ENCODE data around the gene FAF1.

Gene FAF1

DNA sequence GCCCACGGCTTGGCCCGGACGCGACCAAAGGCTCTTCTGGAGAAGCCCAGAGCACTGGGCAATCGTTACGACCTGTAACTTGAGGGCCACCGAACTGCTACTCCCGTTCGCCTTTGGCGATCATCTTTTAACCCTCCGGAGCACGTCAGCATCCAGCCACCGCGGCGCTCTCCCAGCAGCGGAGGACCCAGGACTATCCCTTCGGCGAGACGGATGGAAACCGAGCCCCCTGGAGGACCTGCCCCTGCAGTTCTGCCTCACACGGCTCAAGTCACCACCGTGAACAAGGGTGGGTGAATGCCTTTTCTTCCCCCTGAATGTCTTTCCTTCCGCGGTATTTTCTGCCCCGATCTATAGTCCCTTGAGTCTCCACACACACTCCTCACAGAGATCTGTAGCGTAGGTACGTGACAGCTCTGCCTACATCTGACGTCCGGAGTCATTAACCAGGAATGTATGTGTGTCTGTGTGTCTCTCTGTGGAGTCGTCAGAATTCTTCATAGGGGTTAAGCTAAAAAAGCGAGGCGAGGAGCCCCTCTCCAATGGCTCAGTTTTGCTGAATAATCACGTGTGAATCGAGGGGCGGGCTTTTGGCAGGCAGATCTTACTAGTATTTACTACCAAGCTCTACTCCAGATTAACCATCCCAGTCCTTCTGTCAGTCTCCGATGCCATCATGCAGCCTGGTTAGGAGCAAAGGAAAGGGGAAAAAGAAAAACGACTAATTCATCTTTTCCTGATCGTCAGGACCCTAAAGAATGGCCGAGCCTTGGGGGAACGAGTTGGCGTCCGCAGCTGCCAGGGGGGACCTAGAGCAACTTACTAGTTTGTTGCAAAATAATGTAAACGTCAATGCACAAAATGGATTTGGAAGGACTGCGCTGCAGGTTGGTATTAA lies 9.8 kb upstream of the FAF1 start, which contains the start of gene CDKN2C:
Gene CDKN2C (plus strand): TSS at position 635 of the 898 bp plus-strand sequence. CDS start 124 bp downstream, at position 759.
- peak within 1 kb of the TSS; percentile 79 for H3K4me3 ChIP-seq (ENCODE audit: low read depth, low read length)
- peak; percentile 77 for DNase-seq (ENCODE audit: low read depth)
- TF ChIP-seq, protein P1, sequence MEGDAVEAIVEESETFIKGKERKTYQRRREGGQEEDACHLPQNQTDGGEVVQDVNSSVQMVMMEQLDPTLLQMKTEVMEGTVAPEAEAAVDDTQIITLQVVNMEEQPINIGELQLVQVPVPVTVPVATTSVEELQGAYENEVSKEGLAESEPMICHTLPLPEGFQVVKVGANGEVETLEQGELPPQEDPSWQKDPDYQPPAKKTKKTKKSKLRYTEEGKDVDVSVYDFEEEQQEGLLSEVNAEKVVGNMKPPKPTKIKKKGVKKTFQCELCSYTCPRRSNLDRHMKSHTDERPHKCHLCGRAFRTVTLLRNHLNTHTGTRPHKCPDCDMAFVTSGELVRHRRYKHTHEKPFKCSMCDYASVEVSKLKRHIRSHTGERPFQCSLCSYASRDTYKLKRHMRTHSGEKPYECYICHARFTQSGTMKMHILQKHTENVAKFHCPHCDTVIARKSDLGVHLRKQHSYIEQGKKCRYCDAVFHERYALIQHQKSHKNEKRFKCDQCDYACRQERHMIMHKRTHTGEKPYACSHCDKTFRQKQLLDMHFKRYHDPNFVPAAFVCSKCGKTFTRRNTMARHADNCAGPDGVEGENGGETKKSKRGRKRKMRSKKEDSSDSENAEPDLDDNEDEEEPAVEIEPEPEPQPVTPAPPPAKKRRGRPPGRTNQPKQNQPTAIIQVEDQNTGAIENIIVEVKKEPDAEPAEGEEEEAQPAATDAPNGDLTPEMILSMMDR (IDR thresholded peaks at IDR 0.05; ENCODE audit: insufficient read depth, low read depth, low read length, missing control alignments) = no peak

DNA sequence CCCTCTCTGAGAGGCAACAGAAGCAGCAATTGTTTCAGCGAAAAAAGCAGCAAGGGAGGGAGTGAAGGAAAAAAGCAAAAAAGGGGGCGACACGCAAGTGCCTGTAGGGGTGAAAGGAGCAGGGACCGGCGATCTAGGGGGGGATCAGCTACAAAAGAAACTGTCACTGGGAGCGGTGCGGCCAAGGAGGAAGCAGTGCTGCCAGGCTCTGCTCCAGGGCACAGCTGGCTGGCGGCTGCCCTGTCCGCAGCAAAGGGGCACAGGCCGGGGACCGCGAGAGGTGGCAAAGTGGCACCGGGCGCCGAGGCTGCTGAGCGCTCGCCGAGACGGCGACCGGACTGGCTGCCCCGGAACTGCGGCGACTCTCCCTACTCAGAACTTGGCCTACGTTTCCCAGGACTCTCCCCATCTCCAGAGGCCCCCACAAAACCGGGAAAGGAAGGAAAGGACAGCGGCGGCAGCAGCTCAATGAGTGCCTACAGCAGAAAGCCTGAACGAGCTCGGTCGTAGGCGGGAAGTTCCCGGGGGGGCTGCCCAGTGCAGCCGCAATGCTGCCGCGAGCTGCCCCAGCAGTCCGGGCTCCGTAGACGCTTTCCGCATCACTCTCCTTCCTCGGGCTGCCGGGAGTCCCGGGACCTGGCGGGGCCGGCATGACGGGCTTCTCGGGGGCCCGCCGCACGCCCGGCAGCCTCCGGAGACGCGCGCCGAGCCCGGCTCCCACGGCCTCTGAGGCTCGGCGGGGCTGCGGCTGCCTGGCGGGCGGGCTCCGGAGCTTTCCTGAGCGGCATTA lies 8.9 kb upstream of the FAF1 start:
- TF ChIP-seq, protein P1 (IDR thresholded peaks at IDR 0.05; ENCODE audit: insufficient read depth, low read depth, low read length, missing control alignments) = no peak
- peak; percentile 73 for DNase-seq (ENCODE audit: low read depth)
- peak overlapping the region; percentile 79 for H3K4me3 ChIP-seq (ENCODE audit: low read depth, low read length)

DNA sequence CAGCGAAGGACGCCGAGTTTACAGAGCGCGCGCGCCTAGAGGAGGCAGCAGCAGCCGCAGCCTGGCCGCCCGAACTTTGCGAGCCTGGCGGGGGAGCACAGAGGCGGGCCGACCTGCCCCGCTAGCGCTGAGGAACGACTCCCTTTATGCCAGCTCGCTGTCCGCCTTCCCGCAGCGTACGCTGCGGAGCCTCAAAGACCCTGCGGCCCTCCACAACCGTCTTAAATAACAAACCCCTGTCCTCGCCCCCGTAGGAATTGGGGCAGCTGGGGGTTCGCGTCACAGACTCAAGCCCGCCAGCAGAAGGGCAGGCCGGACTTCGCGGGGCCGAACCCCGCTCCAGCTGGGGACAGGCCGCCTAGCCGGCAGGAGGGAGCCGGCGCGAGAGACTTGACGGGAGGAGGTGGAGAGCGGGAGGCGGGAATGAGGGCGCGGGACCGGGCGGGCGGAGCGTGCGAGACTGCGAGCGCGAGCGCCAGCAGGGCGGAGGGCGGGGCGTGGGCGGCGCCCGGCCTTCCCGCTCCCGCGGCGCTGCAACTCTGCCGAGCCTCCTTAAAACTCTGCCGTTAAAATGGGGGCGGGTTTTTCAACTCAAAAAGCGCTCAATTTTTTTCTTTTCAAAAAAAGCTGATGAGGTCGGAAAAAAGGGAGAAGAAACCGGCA lies 8.2 kb upstream of the FAF1 start:
- H3K4me3 ChIP-seq (ENCODE audit: low read depth, low read length) = peak overlapping the region; percentile 79
- TF ChIP-seq, protein P1 (IDR thresholded peaks at IDR 0.05; ENCODE audit: insufficient read depth, low read depth, low read length, missing control alignments) = peak; percentile 35
- peak; percentile 94 for DNase-seq (ENCODE audit: low read depth)

DNA sequence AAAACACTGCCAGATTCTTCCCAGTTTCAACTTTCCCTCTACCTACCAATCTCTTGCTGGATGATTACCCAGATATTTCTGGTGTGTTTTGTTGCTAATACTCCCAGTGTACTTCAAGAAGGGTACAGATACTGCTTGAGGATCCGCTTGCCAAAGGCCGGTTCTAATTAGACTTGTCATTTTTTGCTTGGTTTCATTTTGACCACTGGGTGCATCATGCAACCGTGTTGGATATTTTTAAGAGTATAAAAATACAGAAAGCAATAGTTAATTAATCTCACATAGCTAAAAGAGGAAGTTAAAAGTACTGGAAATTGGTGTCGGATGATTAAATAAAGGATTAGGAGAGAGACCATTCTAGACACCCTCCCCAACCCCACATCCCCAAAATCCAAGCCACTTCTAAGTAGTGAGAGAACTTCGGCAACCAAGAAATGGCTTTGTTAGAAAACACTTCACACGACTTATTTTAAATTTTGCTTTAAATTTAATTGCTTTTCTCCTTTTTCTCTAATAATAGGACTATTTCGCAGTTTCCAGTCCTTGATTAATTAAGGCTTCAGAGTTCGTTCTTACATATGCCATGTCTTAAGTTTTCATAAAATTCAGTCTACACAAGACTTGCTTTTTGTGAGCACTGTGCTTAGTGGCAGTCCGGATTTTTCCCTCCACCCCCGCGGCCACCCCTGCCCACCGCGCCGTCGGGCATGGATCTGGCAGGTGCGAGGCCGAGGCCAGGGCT lies 7.5 kb upstream of the FAF1 start:
- TF ChIP-seq, protein P1 (IDR thresholded peaks at IDR 0.05; ENCODE audit: insufficient read depth, low read depth, low read length, missing control alignments) = no peak
- peak; percentile 61 for DNase-seq (ENCODE audit: low read depth)
- H3K4me3 ChIP-seq (ENCODE audit: low read depth, low read length) = peak overlapping the region; percentile 79

DNA sequence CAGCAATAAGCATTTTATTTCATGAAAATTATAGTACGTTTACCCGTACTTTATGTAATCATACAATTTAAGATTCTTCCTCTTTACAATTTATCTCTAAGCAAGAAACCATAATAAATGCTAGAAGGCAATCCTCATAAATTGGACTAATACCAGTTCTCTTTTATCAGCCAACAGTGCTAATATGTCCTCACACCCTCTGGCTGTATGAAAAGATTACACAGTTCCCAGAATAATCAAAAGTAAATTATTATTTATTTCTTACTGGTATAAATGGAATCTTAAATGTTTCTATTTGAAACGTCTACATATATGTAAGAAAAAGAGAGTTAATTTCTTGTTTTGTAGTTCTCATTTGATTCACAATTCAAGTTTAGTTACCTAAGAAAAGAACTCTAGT lies 6.9 kb upstream of the FAF1 start:
- H3K4me3 ChIP-seq (ENCODE audit: low read depth, low read length) = peak overlapping the region; percentile 79
- TF ChIP-seq, protein P1 (IDR thresholded peaks at IDR 0.05; ENCODE audit: insufficient read depth, low read depth, low read length, missing control alignments) = no peak
- no peak for DNase-seq (ENCODE audit: low read depth)

DNA sequence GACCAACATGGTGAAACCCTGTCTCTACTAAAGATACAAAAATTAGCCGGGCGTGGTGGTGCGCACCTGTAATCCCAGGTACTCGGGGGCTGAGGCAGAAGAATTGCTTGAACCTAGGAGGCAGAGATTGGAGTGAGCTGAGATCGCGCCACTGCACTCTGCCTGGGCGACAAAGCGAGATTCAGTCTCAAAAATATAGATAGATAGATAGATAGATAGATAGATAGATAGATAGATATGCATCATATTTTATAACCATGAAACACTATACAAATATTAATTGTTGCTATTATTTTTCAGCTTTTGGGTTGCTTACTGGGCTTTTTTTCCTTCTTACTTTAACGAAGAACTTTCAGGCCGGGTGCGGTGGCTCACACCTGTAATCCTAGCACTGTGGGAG lies 4.8 kb upstream of the FAF1 start:
- TF ChIP-seq, protein P1 (IDR thresholded peaks at IDR 0.05; ENCODE audit: insufficient read depth, low read depth, low read length, missing control alignments) = no peak
- DNase-seq (ENCODE audit: low read depth) = no peak
- H3K4me3 ChIP-seq (ENCODE audit: low read depth, low read length) = no peak overlapping the region

Data from GM12865 (cell line).